ENCODE results near the gene SHCBP1L.

The SHCBP1L gene

GRCh38 chr1:182952677-182953444, at the start of gene SHCBP1L:
TSS of gene SHCBP1L (minus strand) at chr1:182953166. CDS start at chr1:182953133, 33 bp downstream.
- no peak for DNase-seq

- no peak for DNase-seq
These were observed 49.3 kb upstream of the SHCBP1L start for GRCh38 chr1:183002267-183002666.

- no peak for DNase-seq
These were observed 47.4 kb upstream of the SHCBP1L start for GRCh38 chr1:183000167-183000962.

- no peak for DNase-seq
These were observed 45.5 kb upstream of the SHCBP1L start for GRCh38 chr1:182998482-182998881.

GRCh38 chr1:182996816-182997215, 43.9 kb upstream of the SHCBP1L start:
- DNase-seq = no peak

DNA sequence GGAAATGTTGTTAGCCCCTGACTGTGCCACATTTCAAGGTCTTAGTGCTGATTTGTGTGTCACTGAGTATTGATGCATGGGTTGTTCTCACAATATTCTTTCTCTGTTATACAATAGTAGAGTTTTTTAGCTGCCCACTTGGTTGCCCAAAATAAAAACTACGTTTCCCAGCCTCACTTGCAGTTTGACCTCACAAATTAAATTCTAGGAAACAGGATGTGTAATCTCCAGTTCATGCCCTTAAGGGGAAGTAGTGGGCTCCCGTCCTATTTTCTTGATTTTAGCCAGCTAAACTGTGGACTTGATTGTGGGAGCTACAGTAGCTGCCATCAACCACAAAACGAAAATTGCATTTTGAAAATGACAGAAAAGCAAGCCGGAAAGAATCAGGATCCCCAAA, 42.9 kb upstream of the SHCBP1L start:
- no peak for DNase-seq

DNA sequence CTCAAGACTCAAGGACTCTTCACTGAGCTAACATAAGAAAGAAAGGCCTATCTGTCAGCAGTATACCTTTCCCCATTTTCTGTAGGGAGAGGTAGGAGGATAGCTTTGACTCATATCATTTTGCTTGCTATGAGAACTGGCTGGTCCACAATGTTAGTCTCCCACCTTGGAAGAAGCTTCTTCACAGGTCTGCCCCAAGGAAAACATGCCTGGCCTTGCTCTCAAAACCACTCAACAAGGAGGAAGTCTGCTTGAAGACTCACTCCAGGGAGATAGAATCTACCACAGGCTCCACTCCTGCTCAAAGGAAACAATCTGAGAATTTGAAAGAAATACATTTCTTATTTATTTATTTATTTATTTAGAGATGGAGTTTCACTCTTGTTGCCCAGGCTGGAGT, 40.8 kb upstream of the SHCBP1L start:
- DNase-seq = no peak

DNA sequence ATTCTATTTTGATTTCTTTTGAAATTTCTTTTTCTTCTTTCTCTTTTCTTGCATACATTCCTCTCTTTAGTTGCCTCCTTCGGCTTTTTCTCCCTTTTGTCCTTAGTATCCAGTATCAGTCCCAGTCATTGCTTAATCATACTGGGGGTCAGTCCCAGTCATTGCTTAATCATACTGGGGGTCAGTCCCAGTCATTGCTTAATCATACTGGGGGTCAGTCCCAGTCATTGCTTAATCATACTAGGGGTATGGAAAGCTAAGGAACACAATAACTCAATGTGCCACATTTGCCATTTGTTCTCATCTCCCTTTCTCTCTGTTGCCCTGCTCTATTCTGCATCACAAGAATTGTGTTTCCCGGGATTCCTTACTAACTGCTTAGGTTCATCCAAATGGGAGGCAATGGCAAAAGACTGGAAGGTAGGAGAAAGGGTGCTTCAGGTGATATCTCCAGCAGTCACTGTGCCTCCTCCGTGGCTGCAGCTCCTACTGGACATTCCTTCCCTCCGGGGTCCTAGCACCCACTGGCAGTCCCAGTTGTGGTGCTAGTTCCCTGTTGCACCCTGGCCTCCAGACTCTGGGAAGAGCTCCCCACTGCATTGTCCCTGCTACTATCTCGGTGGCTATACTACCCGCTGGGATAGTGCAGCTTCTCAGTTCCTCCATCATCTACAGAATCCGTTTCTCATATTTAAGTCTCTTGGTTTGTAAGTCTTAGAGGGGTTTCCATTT, 37.6 kb upstream of the SHCBP1L start:
- DNase-seq = no peak

DNA sequence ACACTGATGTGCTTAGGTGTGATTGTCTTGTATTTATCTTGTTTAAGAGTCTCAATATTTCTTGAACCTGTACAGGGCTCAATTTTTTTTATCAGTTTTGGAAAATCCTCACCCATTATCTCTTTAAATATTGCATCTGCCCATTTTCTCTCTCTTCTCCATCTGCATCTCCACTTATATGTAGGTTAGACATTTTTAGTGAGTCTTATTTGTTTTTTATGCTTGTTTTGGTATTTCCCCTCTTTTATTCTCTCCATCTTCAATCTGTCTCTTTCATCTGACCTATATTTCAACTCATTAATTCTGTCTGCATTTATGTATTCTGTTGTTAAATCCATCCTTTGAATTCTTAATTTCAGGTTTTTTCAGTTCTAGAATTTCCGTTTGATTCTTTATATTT, 32.9 kb upstream of the SHCBP1L start:
- DNase-seq = no peak

DNA sequence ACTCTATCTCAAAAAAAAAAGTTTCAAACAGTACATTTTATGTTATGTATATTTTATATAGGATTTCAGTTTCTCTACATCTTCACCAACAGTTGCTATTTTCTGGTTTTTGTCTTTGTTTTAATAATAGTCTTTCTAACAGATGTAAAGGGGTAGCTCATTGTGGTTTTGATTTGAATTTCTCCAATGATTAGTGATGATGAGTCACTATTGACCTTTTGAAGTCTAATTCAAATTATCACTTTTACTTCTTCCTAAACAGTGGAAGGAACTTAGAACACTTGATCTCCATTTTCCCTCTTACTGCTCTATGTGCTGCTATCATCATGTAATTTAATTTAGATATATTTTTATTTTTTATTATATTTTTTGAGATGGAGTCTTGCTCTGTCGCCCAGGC, 31.7 kb upstream of the SHCBP1L start:
- no peak for DNase-seq

DNA sequence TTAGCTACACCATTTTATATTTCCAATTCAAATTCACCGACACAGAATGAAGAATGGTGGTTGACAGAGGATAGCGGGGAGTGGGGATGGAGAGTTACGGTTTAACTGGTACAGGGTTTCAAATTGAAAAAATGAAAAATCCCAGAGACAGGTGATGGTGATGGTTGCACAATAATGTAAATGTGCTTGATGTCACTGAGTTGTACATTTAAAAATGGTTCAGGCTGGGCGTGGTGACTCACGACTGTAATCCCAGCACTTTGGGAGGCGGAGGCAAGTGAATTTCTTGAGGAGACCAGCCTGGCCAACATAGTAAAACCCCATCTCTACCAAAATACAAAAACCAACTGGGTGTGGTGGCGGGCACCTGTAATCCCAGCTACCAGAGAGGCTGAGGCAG, 31.2 kb upstream of the SHCBP1L start:
- no peak for DNase-seq

- DNase-seq = no peak
These were observed 25.3 kb upstream of the SHCBP1L start for GRCh38 chr1:182978151-182978853.

GRCh38 chr1:182977480-182977879, 24.5 kb upstream of the SHCBP1L start:
- DNase-seq = no peak

DNA sequence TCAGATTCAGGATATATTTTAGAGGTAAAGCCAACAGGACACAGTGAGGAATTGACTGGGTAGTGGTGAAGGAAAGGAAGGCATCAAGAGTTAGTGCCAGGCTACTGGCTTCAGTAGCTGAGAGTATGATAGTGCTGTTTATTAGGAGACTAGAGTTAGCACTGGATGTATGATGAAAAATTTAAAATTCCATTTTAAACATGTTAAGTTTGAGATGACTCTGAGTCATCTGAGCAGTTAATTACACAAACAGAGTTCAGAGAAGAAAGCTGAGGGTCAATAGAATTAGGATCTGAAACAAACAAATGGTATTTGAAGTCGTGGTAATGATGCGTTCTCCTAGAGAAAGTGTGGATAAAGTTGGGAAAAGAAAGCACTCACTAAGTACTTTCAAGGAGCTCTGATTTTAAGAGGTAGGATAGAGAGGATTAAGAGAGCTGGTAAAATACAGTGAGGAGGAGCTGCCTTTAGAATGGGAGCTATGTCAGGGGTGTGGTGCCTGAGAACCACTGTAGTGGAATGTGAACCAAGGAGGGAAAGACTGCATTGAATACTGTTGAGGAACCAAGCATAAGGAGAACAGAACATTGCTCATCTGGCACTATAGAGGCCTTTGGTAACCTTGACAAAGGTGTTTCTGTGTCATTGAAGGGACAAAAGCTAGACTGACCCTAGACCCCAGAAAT, 21.7 kb upstream of the SHCBP1L start:
- DNase-seq = no peak

GRCh38 chr1:182972829-182973228, 19.9 kb upstream of the SHCBP1L start:
- no peak for DNase-seq

- no peak for DNase-seq
These were observed 19.3 kb upstream of the SHCBP1L start for GRCh38 chr1:182972231-182972630.

GRCh38 chr1:182971219-182971618, 18.3 kb upstream of the SHCBP1L start:
- no peak for DNase-seq

DNA sequence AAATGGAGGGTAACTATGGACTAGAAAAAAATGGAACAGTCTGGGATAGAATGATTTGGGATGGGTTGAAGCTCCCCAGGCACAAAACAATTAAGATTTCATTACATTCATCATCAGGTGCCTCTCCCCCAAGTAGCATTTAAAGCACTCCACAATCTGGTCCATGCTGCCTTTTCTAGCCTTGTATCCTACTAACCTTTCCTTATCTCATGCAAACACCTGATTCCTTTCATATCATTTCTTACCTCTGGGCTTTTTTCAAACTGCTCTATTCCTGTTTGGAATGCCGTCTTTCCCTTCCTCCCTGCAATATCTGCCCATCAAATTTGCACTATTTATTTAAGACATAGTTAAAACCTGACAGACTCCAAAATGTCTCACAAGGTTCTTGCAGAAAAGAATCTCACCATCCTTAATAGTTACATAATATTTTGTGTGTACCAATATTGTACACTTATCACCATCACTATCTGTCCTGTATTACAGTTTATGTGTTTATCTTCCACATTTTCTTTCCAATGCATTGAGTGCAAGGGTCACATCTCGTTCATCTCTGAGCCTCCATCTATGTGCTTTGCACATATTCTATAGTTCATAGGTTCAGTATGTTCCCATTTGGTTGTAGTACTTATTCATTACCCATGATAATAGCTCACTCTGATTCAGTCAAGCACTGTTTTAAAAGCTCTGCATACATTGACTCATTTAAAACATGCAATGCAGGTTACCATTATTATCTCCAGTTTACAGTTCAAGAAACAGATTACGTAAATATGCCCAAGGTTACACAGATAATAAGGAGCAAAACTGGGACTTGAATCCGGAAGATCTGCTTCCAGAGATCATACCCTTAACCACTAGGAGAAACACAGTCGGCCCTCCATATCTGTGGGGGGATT, 16.1 kb upstream of the SHCBP1L start:
- DNase-seq = no peak

DNA sequence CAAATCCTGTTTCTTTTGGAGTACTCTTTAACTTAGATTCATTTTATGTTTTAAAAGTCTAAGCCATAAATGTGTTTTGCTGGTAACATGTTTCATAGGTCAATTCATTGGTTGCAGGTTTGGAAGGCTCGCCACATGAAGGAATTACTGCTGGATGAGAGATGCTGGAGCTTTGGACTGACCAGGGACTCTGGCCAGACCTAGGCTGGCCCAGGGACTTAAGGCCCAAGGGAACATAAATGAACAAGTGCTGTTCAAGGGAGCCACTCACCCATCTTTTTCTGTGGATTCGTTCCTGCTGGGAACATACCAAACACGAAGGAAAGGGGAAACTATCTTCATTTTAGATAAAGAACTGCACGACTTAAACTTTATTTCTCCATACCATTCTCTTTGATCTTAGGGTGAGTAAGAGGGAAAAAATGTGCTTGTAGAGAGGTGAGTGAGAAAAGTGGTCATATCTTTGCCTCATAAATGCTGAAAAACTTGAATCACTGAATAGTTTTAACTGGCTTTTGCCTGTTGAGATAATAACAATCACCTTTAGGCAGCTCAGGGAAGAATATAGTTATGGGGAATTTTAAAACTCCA, 15.3 kb upstream of the SHCBP1L start:
- no peak for DNase-seq

DNA sequence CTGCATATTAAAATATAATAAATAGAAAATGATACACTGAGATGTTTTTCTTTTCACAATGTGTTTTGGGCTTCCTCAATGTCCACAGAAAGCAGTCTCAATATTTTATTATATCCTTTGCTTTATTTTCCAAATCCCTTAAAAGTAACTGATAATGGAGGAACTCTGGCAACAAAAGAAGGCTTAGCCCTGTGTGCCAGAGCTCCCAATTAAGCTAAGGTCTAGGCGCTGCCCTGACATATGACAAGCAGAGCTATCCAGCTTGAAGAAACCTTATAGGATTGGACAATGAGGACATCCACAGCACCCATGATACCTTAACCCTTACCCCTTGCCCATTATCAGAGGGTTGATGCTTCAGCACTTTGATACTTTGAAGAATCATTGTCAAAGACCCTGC, 12.9 kb upstream of the SHCBP1L start:
- DNase-seq = no peak

DNA sequence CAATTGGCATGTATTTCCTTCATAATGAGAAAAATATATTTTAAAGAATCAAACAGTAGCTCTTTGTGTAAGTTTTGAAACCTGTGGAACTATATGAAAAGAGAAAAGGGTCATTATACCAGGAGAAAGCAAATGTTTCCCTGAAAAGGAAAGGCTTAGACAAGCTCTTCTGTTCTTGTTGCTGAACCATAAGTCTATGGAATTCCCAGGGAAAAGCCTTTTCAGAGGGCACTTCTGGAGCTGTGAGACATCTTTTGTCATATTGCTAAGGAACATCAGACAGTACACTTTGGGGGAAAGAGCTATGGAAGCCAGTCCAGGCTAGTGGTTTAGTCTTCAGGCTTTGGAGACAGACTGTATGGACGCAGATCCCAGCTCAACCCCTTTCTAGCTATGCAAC, 12.1 kb upstream of the SHCBP1L start:
- DNase-seq = no peak
